Stomach (tissue), 9 donors: Measurements from ENCODE around the gene NT5DC3. TPM values are rescaled to one million over a fixed set of nuclear protein-coding genes. Genes with fewer than 3 reads are reported as not detected.

Experiments used
- DNase-seq, 2 donors: peaks; one replicate each; pipeline versions ENCODE4 v3.0.0 to v3.0.0-alpha.2; 2013 to 2019
- H3K27ac ChIP-seq, 5 donors: fragments of 200-600 bp in 4 of 5; sonication (generic) in 4 of 5; one replicate each; pipeline ENCODE4 v1.5.1; 2013 to 2019; ENCODE audit warnings: mild to moderate bottlenecking in 1 of 5, moderate library complexity in 1 of 5
- H3K27me3 ChIP-seq, 3 donors: fragments of 200-600 bp; sonication (generic); one replicate each; pipeline ENCODE4 v1.5.1; 2017 to 2019; ENCODE audit warnings: mixed run types in 1 of 3
- H3K36me3 ChIP-seq, 4 donors: fragments of 200-600 bp; sonication (generic); 1 replicate in 3 of 4; 2 replicates in 1 of 4; pipeline ENCODE4 v1.5.1; 2016 to 2019
- H3K4me1 ChIP-seq, 4 donors: fragments of 200-600 bp; sonication (generic); one replicate each; pipeline ENCODE4 v1.5.1; 2016 to 2019
- H3K4me3 ChIP-seq, 4 donors: fragments of 200-600 bp; sonication (generic) in 3 of 4; one replicate each; pipeline ENCODE4 v1.5.1; 2016 to 2019; ENCODE audit warnings: mild to moderate bottlenecking in 1 of 4
- H3K9me3 ChIP-seq, 4 donors: fragments of 200-600 bp; sonication (generic); one replicate each; pipeline ENCODE4 v1.5.1; 2016 to 2019
- CTCF ChIP-seq, 7 experiments: fragments of 450-650 bp in 4 of 7; fragments of 200-600 bp in 3 of 7; sonication (generic) in 3 of 7; IDR thresholded peaks; one replicate each; pipeline ENCODE4 v1.5.1; 2016 to 2019; ENCODE audit warnings: antibody characterized with exemption in 7 of 7, control low read depth in 2 of 7, mild to moderate bottlenecking in 1 of 7
- EP300 ChIP-seq: sonication (generic); formaldehyde crosslinking; IDR thresholded peaks from one replicate; pipeline ENCODE4 v1.6.1; 2017; ENCODE audit warnings: antibody characterized with exemption
- POLR2A ChIP-seq, 4 donors: fragments of 450-650 bp; IDR thresholded peaks; one replicate each; pipeline ENCODE4 v1.6.1; 2016; ENCODE audit warnings: antibody characterized with exemption in 4 of 4, control low read depth in 2 of 4, mild to moderate bottlenecking in 1 of 4, moderate library complexity in 1 of 4
- POLR2AphosphoS5 ChIP-seq, 3 donors: sonication (generic); formaldehyde crosslinking; IDR thresholded peaks; one replicate each; pipeline ENCODE4 v1.6.1; 2016; ENCODE audit warnings: antibody characterized with exemption in 3 of 3
- WGBS, 5 donors: extraction: QIAGEN DNeasy Blood & Tissue Kit in 3 of 5; methylation state at CpG; one replicate each; pipeline versions ENCODE4 v1.1.5 to v1.1.7; 2013 to 2018; 5-methylcytosine and 5-hydroxymethylcytosine counted together
- intact Hi-C: fragments of 100-400 bp; cut with DNase I; formaldehyde crosslinking; loops from one replicate; pipeline ENCODE4 v1.15.1; 2023; ENCODE audit warnings: low total_unique reads
- polyA plus RNA-seq, 3 donors: library from polyadenylated mRNA; stranded (reverse); fragments of 200-250 nt; gene quantifications; one replicate each; pipeline ENCODE4 v1.2.3, GENCODE V29; 2013
- total RNA-seq, 5 donors: library from RNA; depleted of rRNA; stranded (reverse); fragments of >200 nt; gene quantifications; one replicate each; pipeline versions ENCODE4 v1.1.0 to v1.2.3, GENCODE V29; 2014 to 2016
- donor health status: healthy with polysubstance abuse.
- donor health status: Bipolar disorder and iron deficiency.
- donor health status: healthy.

The NT5DC3 gene
- total and polyA plus RNA-seq, 8 donors: 0.76 to 42.9 (median 8.7) TPM

GRCh38 chr12:103734863-103735262 is 106.2 kb downstream of the NT5DC3 start:
- Histone ChIP-seq H3K27me3 (no peaks in the 10 kb centered on the region), H3K36me3 (no peaks in the 10 kb centered on the region), H3K4me3 (no peak overlapping the region), H3K27ac (no peak overlapping the region), H3K4me1 (no peaks in the 10 kb centered on the region), H3K9me3 (peaks cover 0 to 11% (median 3%) of the 10 kb centered on the region in 4 donors)
- intact Hi-C loops: no loop called here
- TF ChIP-seq POLR2AphosphoS5 (IDR thresholded peaks at IDR 0.05) (no peak), POLR2A (IDR thresholded peaks at IDR 0.05) (no peak), EP300 (no peak), CTCF (IDR thresholded peaks at IDR 0.05) (no peak)
- no peak for DNase-seq
- 70 to 82% (median 79%) methylated on average over 2 of the region's 2 CpGs for WGBS, 5 donors

GRCh38 chr12:103731539-103731938 is 109.5 kb downstream of the NT5DC3 start:
- no peak overlapping the region for H3K4me3 ChIP-seq
- intact Hi-C loops: no loop called here
- H3K27ac ChIP-seq: no peak overlapping the region
- TF ChIP-seq POLR2AphosphoS5 (IDR thresholded peaks at IDR 0.05): no peak
- TF ChIP-seq POLR2A (IDR thresholded peaks at IDR 0.05): no peak
- TF ChIP-seq CTCF (IDR thresholded peaks at IDR 0.05): no peak
- no peak for TF ChIP-seq EP300
- H3K4me1 ChIP-seq: no peaks in the 10 kb centered on the region
- peaks cover 0 to 11% (median 3%) of the 10 kb centered on the region in 4 donors for H3K9me3 ChIP-seq
- DNase-seq: no peak
- no peaks in the 10 kb centered on the region for H3K27me3 ChIP-seq
- no peaks in the 10 kb centered on the region for H3K36me3 ChIP-seq
- WGBS, 5 donors: 83 to 96% (median 91%) methylated on average over 1 of the region's 1 CpG

GRCh38 chr12:103729499-103729898 is 111.5 kb downstream of the NT5DC3 start:
- H3K9me3 ChIP-seq: peaks cover 0 to 11% (median 3%) of the 10 kb centered on the region in 4 donors
- 17 to 70% (median 27%) methylated on average over 1 of the region's 1 CpG for WGBS, 5 donors
- intact Hi-C loops: no loop called here
- H3K4me3 ChIP-seq: no peak overlapping the region
- TF ChIP-seq EP300 (no peak), CTCF (IDR thresholded peaks at IDR 0.05) (no peak), POLR2A (IDR thresholded peaks at IDR 0.05) (no peak), POLR2AphosphoS5 (IDR thresholded peaks at IDR 0.05) (no peak)
- no peaks in the 10 kb centered on the region for H3K27me3 ChIP-seq
- DNase-seq: no peak
- H3K27ac ChIP-seq: no peak overlapping the region
- H3K4me1 ChIP-seq: no peaks in the 10 kb centered on the region
- H3K36me3 ChIP-seq: no peaks in the 10 kb centered on the region

GRCh38 chr12:103728323-103728722 is 112.7 kb downstream of the NT5DC3 start:
- peaks cover 0 to 11% (median 3%) of the 10 kb centered on the region in 4 donors for H3K9me3 ChIP-seq
- intact Hi-C loops: no loop called here
- H3K36me3 ChIP-seq: no peaks in the 10 kb centered on the region
- TF ChIP-seq POLR2AphosphoS5 (IDR thresholded peaks at IDR 0.05): no peak
- no peak for TF ChIP-seq POLR2A (IDR thresholded peaks at IDR 0.05)
- TF ChIP-seq EP300: no peak
- no peak for TF ChIP-seq CTCF (IDR thresholded peaks at IDR 0.05)
- H3K4me3 ChIP-seq: no peak overlapping the region
- H3K27ac ChIP-seq: no peak overlapping the region
- DNase-seq: no peak
- 61 to 88% (median 69%) methylated on average over 4 of the region's 4 CpGs for WGBS, 5 donors
- H3K27me3 ChIP-seq: no peaks in the 10 kb centered on the region
- no peaks in the 10 kb centered on the region for H3K4me1 ChIP-seq
